GM12891 (cell line): ENCODE results near the gene SKOR1.

Source experiments
- PAX5 ChIP-seq: IDR thresholded peaks from 2 replicates; pipeline ENCODE4 v1.6.1; 2011; ENCODE audit warnings: low read length, moderate library complexity, mild to moderate bottlenecking; ENCODE audit not compliant: insufficient read depth, severe bottlenecking
- POLR2A ChIP-seq: IDR thresholded peaks from 2 replicates; pipeline ENCODE4 v1.6.1; 2011; ENCODE audit warnings: low read depth, low read length, control low read depth
- POLR2AphosphoS5 ChIP-seq: IDR thresholded peaks from 2 replicates; pipeline ENCODE4 v1.6.1; 2011; ENCODE audit warnings: low read depth, low read length, control low read depth
- POU2F2 ChIP-seq: IDR thresholded peaks from 2 replicates; pipeline ENCODE4 v1.6.1; 2011; ENCODE audit warnings: low read depth, mild to moderate bottlenecking, control low read depth, low read length, moderate library complexity
- SPI1 ChIP-seq: IDR thresholded peaks from 2 replicates; pipeline ENCODE4 v1.6.1; 2011; ENCODE audit warnings: low read depth, low read length, control low read depth
- TAF1 ChIP-seq: IDR thresholded peaks from 2 replicates; pipeline ENCODE4 v1.6.1; 2011; ENCODE audit warnings: low read depth, low read length, control low read depth

DNA sequence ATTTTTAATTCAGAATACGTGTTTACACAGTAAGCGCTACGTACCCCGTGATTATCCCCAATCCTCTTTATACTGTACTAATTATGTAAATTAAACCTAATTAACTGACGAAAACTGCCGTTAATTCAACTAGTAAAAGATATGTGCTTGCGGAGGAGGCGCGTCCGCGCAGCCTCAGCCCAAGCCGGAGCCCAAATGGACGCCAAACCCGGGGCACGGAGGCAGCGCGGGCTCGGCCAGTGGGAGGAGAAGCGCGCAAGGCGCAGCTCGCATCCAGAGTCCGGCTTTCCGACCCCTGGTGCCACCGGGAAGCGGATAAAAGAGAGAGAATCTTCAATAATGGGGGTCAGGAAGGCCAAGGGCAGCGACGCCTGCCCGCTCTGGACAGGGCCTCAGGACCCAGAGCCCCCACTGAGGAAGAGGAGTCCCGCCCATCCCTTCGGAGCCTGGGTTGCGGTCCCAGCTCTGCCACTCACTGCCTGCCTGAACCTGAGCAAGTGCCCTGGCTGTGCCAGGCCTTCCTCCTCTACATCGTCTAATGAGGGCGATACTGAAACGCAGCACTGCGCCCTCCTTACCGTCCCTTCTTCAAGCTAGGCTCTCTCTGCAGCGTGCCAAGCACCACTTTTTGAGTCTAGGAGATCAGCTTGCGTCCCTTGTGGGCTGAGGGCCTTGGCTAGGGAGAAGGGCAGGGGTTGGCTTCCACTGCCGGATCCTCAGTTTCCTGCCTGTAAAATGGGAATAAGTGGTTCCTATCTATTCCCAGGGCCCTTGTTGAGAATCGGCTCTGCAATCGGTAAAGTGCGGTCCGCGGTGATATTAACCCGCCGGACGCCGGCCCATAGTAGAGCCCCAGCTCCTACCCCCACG is 5.0 kb upstream of the SKOR1 start:
- TF ChIP-seq TAF1 (no peak), POLR2AphosphoS5 (no peak), POLR2A (no peak), SPI1 (no peak), POU2F2 (no peak), PAX5 (no peak)
